Activated effector memory CD4-positive, alpha-beta T cell treated with Interleukin-2 at 50 U/mL for 16 hours (primary cell): Measurements from ENCODE around the gene HDAC4.

Source experiments
- DNase-seq: peaks from one replicate; pipeline ENCODE4 v3.0.0-alpha.2; 2020

Gene HDAC4

GRCh38 chr2:239321596-239322415, 79.0 kb downstream of the HDAC4 start:
- peak; percentile 17 for DNase-seq

GRCh38 chr2:239318790-239319661, 81.8 kb downstream of the HDAC4 start:
- no peak for DNase-seq

GRCh38 chr2:239318151-239318611, 82.6 kb downstream of the HDAC4 start:
- no peak for DNase-seq

- DNase-seq: no peak
Measured at GRCh38 chr2:239316562-239317465, 84.0 kb downstream of the HDAC4 start.

- no peak for DNase-seq
Measured at GRCh38 chr2:239315308-239315707, 85.5 kb downstream of the HDAC4 start.

- DNase-seq: no peak
Measured at GRCh38 chr2:239313776-239314175, 87.0 kb downstream of the HDAC4 start.

GRCh38 chr2:239312741-239313667, 87.8 kb downstream of the HDAC4 start:
- no peak for DNase-seq

- DNase-seq: no peak
Measured at GRCh38 chr2:239312081-239312511, 88.7 kb downstream of the HDAC4 start.

- DNase-seq: no peak
Measured at GRCh38 chr2:239311132-239312040, 89.4 kb downstream of the HDAC4 start.

GRCh38 chr2:239310401-239311061, 90.3 kb downstream of the HDAC4 start:
- no peak for DNase-seq

GRCh38 chr2:239309398-239310245, 91.2 kb downstream of the HDAC4 start:
- DNase-seq: no peak

GRCh38 chr2:239308661-239309397, 92.0 kb downstream of the HDAC4 start:
- DNase-seq: no peak

GRCh38 chr2:239307921-239308613, 92.8 kb downstream of the HDAC4 start:
- no peak for DNase-seq

GRCh38 chr2:239307221-239307569, 93.6 kb downstream of the HDAC4 start:
- DNase-seq: no peak

- no peak for DNase-seq
Measured at GRCh38 chr2:239306274-239307220, 94.3 kb downstream of the HDAC4 start.

GRCh38 chr2:239305771-239306170, 95.0 kb downstream of the HDAC4 start:
- no peak for DNase-seq
